ENCODE measurements around the gene MED22. TPM values are rescaled to one million over a fixed set of nuclear protein-coding genes. Genes with fewer than 3 reads are reported as not detected.
"Not testable (repeated sequence)": the region's sequence is repeated elsewhere in the genome, so short reads cannot be mapped to it uniquely, and the experiment has no call there.

The MED22 gene
- total RNA-seq, 1 donor from 2014 or later, result 31.7 TPM

GRCh38 chr9:133394687-133395271, 46.8 kb upstream of the MED22 start:
- H3K27ac Mint-ChIP-seq, result no peak overlapping the region
- DNase-seq (ENCODE audit: low spot score), result no peak

GRCh38 chr9:133393399-133393798, 45.5 kb upstream of the MED22 start:
- Mint-ChIP-seq H3K27ac (no peak overlapping the region), H3K9me3 (peaks cover 7% of the 10 kb centered on the region), H3K36me3 (peaks cover 2% of the 10 kb centered on the region), H3K4me1 (peaks cover 10% of the 10 kb centered on the region), H3K27me3 (ENCODE audit: insufficient read depth, low read depth) (peaks cover 7% of the 10 kb centered on the region), H3K4me3 (no peak overlapping the region)
- no peak overlapping the region for H3K4me2 ChIP-seq
- H3K27me3 ChIP-seq, result peaks cover 9% of the 10 kb centered on the region
- no peak overlapping the region for H3K27ac ChIP-seq
- H3F3A ChIP-seq (ENCODE audit: low read depth), result no peaks in the 10 kb centered on the region
- no peaks in the 10 kb centered on the region for H3K36me3 ChIP-seq
- TF ChIP-seq, protein P1, sequence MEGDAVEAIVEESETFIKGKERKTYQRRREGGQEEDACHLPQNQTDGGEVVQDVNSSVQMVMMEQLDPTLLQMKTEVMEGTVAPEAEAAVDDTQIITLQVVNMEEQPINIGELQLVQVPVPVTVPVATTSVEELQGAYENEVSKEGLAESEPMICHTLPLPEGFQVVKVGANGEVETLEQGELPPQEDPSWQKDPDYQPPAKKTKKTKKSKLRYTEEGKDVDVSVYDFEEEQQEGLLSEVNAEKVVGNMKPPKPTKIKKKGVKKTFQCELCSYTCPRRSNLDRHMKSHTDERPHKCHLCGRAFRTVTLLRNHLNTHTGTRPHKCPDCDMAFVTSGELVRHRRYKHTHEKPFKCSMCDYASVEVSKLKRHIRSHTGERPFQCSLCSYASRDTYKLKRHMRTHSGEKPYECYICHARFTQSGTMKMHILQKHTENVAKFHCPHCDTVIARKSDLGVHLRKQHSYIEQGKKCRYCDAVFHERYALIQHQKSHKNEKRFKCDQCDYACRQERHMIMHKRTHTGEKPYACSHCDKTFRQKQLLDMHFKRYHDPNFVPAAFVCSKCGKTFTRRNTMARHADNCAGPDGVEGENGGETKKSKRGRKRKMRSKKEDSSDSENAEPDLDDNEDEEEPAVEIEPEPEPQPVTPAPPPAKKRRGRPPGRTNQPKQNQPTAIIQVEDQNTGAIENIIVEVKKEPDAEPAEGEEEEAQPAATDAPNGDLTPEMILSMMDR (IDR thresholded peaks at IDR 0.05), result no peak
- TF ChIP-seq EZH2phosphoT487 (IDR thresholded peaks at IDR 0.05), result no peak
- no peak for TF ChIP-seq EZH2 (IDR thresholded peaks at IDR 0.05)
- H4K20me1 ChIP-seq (ENCODE audit: low read depth), result no peaks in the 10 kb centered on the region
- no peaks in the 10 kb centered on the region for H3K79me2 ChIP-seq (ENCODE audit: low read depth)
- no peak overlapping the region for H2AFZ ChIP-seq (replicated peaks)
- H3K9me3 ChIP-seq (ENCODE audit: low read depth), result no peaks in the 10 kb centered on the region
- H3K9ac ChIP-seq, result no peak overlapping the region
- no peak for DNase-seq (ENCODE audit: low spot score)
- H3K4me1 ChIP-seq, result no peaks in the 10 kb centered on the region
- H3K4me3 ChIP-seq, result no peak overlapping the region

More at GRCh38 chr9:133394687-133395271, 46.8 kb upstream of the MED22 start:
- no peaks in the 10 kb centered on the region for H3F3A ChIP-seq (ENCODE audit: low read depth)
- H3K36me3 ChIP-seq, result no peaks in the 10 kb centered on the region
- Mint-ChIP-seq H3K9me3 (peaks cover 7% of the 10 kb centered on the region), H3K27me3 (ENCODE audit: insufficient read depth, low read depth) (peaks cover 6% of the 10 kb centered on the region), H3K36me3 (peaks cover under 1% of the 10 kb centered on the region), H3K4me3 (no peak overlapping the region), H3K4me1 (peaks cover 10% of the 10 kb centered on the region)
- no peaks in the 10 kb centered on the region for H3K79me2 ChIP-seq (ENCODE audit: low read depth)
- no peak overlapping the region for H3K4me2 ChIP-seq
- TF ChIP-seq, protein P1 (IDR thresholded peaks at IDR 0.05), result no peak
- TF ChIP-seq EZH2phosphoT487 (IDR thresholded peaks at IDR 0.05), result no peak
- TF ChIP-seq EZH2 (IDR thresholded peaks at IDR 0.05), result no peak
- no peak overlapping the region for H3K27ac ChIP-seq
- no peaks in the 10 kb centered on the region for H3K4me1 ChIP-seq
- no peaks in the 10 kb centered on the region for H3K9me3 ChIP-seq (ENCODE audit: low read depth)
- no peaks in the 10 kb centered on the region for H4K20me1 ChIP-seq (ENCODE audit: low read depth)
- H2AFZ ChIP-seq (replicated peaks), result no peak overlapping the region
- H3K9ac ChIP-seq, result no peak overlapping the region
- peaks cover 9% of the 10 kb centered on the region for H3K27me3 ChIP-seq
- no peak overlapping the region for H3K4me3 ChIP-seq

- H3K4me2 ChIP-seq; H3K9me3 Mint-ChIP-seq; H3K4me1 ChIP-seq; H4K20me1 ChIP-seq (ENCODE audit: low read depth); H3K4me1 Mint-ChIP-seq; H3K27ac Mint-ChIP-seq; H2AFZ ChIP-seq (replicated peaks); DNase-seq (ENCODE audit: low spot score); H3K9ac ChIP-seq; H3K27me3 ChIP-seq; H3F3A ChIP-seq (ENCODE audit: low read depth); H3K9me3 ChIP-seq (ENCODE audit: low read depth); H3K27me3 Mint-ChIP-seq (ENCODE audit: insufficient read depth, low read depth); H3K27ac ChIP-seq; H3K36me3 ChIP-seq; H3K79me2 ChIP-seq (ENCODE audit: low read depth); H3K4me3 Mint-ChIP-seq; H3K36me3 Mint-ChIP-seq; H3K4me3 ChIP-seq: not testable (repeated sequence)
Measured at GRCh38 chr9:133392308-133392707, 44.4 kb upstream of the MED22 start.

DNA sequence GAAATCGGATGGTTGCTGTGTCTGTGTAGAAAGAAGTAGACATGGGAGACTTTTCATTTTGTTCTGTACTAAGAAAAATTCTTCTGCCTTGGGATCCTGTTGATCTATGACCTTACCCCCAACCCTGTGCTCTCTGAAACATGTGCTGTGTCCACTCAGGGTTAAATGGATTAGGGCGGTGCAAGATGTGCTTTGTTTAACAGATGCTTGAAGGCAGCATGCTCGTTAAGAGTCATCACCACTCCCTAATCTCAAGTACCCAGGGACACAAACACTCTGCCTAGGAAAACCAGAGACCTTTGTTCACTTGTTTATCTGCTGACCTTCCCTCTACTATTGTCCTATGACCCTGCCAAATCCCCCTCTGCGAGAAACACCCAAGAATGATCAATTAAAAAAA, 43.5 kb upstream of the MED22 start:
- DNase-seq (ENCODE audit: low spot score); H3K9ac ChIP-seq; H3K4me3 Mint-ChIP-seq: not testable (repeated sequence)

More for the DNA sequence above, 43.5 kb upstream of the MED22 start:
- H3F3A ChIP-seq (ENCODE audit: low read depth); H3K4me2 ChIP-seq; H3K36me3 ChIP-seq; H2AFZ ChIP-seq (replicated peaks); H3K9me3 Mint-ChIP-seq; H3K4me3 ChIP-seq; H3K4me1 ChIP-seq; H3K36me3 Mint-ChIP-seq; H3K27ac Mint-ChIP-seq; H3K79me2 ChIP-seq (ENCODE audit: low read depth); H3K9me3 ChIP-seq (ENCODE audit: low read depth); H4K20me1 ChIP-seq (ENCODE audit: low read depth); H3K27me3 ChIP-seq; H3K27ac ChIP-seq; H3K4me1 Mint-ChIP-seq; H3K27me3 Mint-ChIP-seq (ENCODE audit: insufficient read depth, low read depth): not testable (repeated sequence)

Data from neural progenitor cell (in vitro differentiated cells).